Placental pericyte (primary cell): ENCODE measurements around the gene CLCN3. TPM values are rescaled to one million over a fixed set of nuclear protein-coding genes. Genes with fewer than 3 reads are reported as not detected.

Source experiments
- total RNA-seq: library from RNA; depleted of rRNA; stranded (reverse); fragments of >200 nt; gene quantifications from 2 replicates; pipeline ENCODE4 v1.2.3, GENCODE V29; 2012

The CLCN3 gene
- total RNA-seq, result 49.2 and 58.6 TPM in 2 replicates

GRCh38 chr4:169619958-169620879, at the start of gene CLCN3:
TSS of gene CLCN3 (plus strand) at chr4:169620578. CDS start at chr4:169635929, 15,351 bp downstream.

GRCh38 chr4:169611991-169612870, 8.1 kb upstream of the CLCN3 start, which contains the start of gene NEK1:
TSS of gene NEK1 (minus strand) at chr4:169612583. CDS start at chr4:169602630, 9,953 bp downstream.

GRCh38 chr4:169757575-169758184, 137.3 kb downstream of the CLCN3 start, which contains the start of gene HPF1:
TSS of gene HPF1 (minus strand) at chr4:169757944. CDS start at chr4:169757877, 67 bp downstream.

Other genes with a start within 250 kb of the CLCN3 start
- gene NEK1, start 8.0 kb upstream of the CLCN3 start, total RNA-seq, result 6.8 and 8.4 TPM in 2 replicates
- 24.7 and 27.1 TPM in 2 replicates for gene HPF1, start 137.4 kb downstream of the CLCN3 start, total RNA-seq